GM21447 (cell line): Measurements from ENCODE around the gene LIN7C.

ENCODE experiments used
- ATAC-seq: cut with Tn5 transposase; IDR thresholded peaks from one replicate; pipeline ENCODE4 v1.9.1; 2021; ENCODE audit not compliant: unreplicated experiment

Gene LIN7C

DNA sequence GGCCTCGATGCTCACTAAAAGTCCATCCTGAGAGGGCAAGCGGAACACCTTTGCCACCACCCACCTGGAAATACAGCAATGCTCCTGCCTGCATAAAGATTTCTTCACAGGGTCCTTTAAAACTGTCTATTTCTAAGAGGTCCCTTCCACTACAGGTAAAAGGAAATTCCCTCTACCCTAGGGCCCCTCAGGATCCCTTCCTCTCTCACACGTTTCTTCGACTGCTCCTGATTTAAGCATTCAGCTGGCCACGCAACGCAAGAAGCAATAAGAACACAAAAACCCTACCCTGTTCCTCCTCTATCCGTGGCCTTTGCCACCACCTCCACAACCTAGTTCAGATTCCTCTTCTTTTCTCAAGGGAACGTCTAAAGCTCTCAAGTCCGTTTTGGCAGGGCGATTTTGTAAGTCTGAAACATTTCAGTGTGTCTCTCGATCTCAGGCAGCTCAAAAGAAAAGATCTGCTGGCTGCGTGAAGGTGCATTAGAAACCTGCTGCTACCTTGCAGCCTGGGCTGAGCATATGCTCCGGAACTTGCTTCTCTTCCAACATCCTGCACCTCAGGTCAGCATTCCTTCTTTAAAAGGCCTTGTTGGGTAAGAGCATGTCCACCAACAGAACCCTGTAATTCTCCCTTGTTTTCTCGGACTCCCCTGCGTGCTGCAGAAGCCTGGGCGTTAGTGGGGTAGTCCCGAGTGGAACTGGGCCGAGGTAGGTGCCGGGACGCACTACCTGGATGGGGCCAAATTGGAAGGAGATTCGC lies 35.6 kb downstream of the LIN7C start:
- no peak for ATAC-seq

- ATAC-seq = no peak
Observed at GRCh38 chr11:27470166-27470565, 36.4 kb downstream of the LIN7C start.

- no peak for ATAC-seq
Observed at GRCh38 chr11:27468995-27469695, 37.4 kb downstream of the LIN7C start.

- no peak for ATAC-seq
Observed at GRCh38 chr11:27468209-27468994, 38.2 kb downstream of the LIN7C start.

GRCh38 chr11:27467181-27467913 lies 39.2 kb downstream of the LIN7C start:
- ATAC-seq = no peak

- ATAC-seq = no peak
Observed at GRCh38 chr11:27466363-27466762, 40.2 kb downstream of the LIN7C start.

GRCh38 chr11:27465629-27466028 lies 40.9 kb downstream of the LIN7C start:
- ATAC-seq = no peak

DNA sequence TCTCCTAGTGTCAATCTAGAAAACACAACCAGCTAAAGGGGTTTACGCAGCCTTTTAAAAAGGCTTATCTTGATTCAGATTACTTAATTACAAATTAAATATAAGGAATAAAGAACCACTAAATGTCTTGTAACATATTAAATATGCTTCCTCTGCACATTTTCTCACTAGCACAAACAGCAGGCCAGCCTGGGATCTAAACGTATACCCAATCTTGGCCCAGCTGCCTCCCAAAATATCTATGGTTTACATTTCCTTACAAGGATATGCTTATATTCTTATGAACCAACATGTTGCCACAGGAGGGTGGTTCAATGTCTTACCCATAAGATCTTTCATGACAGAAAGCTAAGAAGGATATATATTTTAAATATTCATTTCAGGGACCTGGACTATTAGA lies 41.7 kb downstream of the LIN7C start:
- no peak for ATAC-seq

- ATAC-seq = no peak
Observed at GRCh38 chr11:27464289-27464696, 42.3 kb downstream of the LIN7C start.

DNA sequence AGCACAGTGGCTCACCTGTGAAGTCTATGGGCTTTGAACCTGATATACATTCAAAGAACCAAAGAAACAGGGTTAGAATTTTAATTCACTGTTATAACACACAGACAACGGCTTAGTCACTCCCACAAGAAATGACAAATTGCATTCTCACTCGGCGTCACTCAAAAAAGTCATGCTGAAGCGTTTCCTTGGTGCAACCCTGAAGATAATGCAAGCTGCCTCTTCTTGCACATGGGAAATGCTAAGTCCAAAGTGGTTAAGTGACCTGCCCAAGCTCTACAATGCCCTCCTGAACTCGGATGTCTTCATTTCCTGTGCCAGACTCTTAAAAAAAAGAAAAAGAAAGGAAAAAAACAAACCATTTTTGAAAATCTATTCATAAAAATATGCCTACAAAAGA lies 44.0 kb downstream of the LIN7C start:
- ATAC-seq = no peak

GRCh38 chr11:27460158-27460978 lies 46.2 kb downstream of the LIN7C start:
- no peak for ATAC-seq

DNA sequence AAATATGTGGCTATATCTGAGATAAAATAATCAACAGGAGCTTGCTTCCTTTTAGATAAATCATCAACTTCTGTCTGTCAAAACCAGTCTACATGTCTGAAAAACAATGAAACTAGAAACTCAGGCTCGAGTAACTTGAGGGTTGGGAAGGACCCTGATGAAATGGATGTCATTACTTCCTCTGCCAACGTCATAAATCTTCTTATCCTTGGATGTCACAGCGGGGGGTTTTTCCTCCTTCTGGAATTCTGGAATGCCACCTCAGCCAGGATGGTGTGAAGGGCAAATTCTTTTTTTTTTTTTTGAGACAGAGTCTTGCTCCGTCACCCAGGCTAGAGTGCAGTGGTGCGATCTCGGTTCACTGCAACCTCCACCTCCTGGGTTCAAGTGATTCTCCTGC lies 47.4 kb downstream of the LIN7C start:
- ATAC-seq = no peak

DNA sequence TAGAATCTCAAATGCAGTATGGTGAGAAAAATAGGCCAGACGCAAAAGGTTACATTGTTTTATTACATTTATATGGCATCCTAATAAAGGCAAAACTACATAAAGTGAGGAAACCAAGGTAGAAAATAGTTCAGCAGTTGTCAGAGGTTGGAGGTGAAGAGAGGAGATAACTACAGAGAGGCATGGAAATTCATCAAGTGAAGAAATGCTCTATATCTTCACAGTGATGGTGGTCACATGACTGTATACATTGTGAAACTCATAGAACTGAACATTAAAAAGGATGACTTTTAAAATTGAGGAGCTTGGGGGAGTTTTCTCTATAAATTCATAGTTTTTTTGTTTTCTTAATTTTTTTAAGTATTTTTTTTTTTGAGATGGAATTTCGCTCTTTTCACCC lies 48.4 kb downstream of the LIN7C start:
- ATAC-seq = no peak

GRCh38 chr11:27456795-27457329 lies 49.7 kb downstream of the LIN7C start:
- no peak for ATAC-seq

- ATAC-seq = no peak
Observed at GRCh38 chr11:27456140-27456794, 50.3 kb downstream of the LIN7C start.

DNA sequence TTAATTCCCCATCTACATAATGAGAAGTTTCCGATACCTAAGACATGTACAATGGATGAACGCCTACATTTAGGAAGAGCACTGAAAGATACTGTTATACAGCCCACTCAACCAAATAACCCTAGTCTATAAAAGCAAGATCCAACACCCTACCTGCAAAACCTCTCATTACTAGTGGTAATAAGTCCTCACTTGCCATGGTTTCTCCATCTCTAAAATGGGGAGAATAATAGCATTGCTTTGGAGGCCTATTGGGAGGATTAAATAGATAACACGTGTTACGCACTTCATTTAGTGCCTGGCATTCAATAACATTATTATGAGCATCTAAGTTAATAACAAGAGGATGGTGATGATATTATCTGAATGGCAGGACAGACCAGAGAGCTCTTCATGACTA lies 50.9 kb downstream of the LIN7C start:
- no peak for ATAC-seq

GRCh38 chr11:27453701-27454100 lies 52.9 kb downstream of the LIN7C start:
- no peak for ATAC-seq

GRCh38 chr11:27452147-27452546 lies 54.4 kb downstream of the LIN7C start:
- ATAC-seq = no peak

DNA sequence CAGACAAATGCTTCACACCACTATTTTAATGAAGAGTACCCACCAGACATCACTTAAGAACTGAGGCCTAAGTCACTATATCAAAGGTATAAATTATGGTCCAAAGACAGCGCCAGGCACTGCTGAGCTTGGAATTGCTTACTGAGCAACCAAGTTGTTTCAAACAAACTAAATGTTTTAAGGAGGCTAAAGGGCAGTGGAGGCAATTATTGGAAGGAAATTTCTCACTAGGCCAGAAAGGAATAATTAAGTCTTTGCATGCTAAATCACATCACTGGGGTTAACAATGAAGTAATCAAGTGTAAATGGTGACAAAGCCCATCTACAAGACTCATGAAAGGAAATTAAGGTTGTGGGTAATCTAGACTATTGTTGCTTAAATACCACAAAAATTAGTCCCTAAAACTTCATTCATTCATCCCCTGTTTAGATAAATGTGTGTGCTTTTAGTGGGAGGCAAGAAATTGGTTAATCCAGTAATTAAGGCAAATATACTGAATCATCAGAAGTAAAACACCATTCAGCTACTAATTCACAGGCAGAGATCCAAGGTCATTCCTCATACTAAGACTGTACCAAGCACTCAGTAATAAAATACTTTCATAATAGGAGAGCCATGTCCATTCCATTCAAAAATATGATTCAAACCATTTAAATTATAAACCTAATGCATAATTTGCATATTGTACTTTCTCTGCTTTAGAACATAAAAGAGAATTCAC lies 55.2 kb downstream of the LIN7C start:
- ATAC-seq = no peak
